GM12874 (cell line): ENCODE results near the gene LAMC3.

ENCODE experiments used
- TF ChIP-seq, protein P1 (sequence below): IDR thresholded peaks from 2 replicates; pipeline ENCODE4 v1.5.1; 2011; ENCODE audit warnings: low read depth, mild to moderate bottlenecking, control low read depth, low read length, moderate library complexity; ENCODE audit not compliant: insufficient read depth

Gene LAMC3

DNA sequence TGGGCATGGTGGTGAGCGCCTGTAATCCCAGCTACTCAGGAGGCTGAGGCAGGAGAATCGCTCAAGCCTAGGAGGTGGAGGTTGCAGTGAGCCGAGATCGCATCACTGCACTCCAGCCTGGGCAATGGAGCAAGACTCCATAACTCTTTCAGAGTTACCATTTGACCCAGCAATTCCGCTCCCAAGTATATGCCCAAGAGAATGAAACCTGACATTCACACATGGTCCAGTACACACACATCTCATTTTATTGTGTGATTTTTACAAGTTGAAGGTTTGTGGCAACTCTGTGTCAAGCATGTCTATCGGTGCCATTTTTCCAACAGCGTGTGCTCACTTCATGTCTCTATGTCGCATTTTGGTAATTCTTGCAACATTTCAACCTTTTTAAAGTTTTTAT is 45.1 kb upstream of the LAMC3 start:
- TF ChIP-seq, protein P1, sequence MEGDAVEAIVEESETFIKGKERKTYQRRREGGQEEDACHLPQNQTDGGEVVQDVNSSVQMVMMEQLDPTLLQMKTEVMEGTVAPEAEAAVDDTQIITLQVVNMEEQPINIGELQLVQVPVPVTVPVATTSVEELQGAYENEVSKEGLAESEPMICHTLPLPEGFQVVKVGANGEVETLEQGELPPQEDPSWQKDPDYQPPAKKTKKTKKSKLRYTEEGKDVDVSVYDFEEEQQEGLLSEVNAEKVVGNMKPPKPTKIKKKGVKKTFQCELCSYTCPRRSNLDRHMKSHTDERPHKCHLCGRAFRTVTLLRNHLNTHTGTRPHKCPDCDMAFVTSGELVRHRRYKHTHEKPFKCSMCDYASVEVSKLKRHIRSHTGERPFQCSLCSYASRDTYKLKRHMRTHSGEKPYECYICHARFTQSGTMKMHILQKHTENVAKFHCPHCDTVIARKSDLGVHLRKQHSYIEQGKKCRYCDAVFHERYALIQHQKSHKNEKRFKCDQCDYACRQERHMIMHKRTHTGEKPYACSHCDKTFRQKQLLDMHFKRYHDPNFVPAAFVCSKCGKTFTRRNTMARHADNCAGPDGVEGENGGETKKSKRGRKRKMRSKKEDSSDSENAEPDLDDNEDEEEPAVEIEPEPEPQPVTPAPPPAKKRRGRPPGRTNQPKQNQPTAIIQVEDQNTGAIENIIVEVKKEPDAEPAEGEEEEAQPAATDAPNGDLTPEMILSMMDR = no peak

DNA sequence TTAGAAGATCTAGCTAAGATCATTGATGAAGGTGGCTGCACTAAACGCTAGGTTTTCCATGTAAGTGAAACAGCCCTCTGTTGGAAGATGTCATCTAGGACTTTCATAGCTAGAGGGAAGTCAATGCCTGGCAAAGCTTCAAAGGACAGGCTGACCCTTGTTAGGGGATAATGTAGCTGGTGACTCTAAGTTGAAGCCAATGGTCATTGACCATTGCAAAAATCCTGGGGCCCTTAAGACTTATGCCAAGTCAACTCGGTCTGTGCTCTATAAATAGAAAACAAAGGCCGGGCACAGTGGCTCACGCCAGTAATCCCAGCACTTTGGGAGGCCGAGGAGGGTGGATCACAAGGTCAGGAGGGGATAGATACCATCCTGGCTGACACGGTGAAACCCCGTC is 43.3 kb upstream of the LAMC3 start:
- TF ChIP-seq, protein P1 = no peak

DNA sequence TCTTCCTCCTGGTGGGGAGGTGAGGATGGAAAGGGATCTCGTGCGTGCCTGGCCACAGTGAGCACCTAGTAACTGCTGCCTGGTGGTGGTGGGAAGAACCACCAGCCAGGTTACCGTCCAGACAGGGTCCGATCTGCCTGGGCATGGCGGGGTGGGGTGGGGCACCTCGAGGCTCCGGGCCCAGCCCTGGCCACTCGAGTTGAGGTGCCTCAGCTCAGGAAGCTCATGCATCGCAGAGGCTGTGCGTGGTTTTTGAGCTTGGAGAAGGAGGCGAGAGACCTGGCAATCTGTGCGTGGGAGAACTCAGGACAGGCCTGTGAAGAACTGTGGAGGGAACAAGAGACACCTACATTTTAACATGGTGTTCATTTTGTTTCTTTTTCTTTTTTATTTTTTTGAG is 38.9 kb upstream of the LAMC3 start:
- TF ChIP-seq, protein P1 = no peak

DNA sequence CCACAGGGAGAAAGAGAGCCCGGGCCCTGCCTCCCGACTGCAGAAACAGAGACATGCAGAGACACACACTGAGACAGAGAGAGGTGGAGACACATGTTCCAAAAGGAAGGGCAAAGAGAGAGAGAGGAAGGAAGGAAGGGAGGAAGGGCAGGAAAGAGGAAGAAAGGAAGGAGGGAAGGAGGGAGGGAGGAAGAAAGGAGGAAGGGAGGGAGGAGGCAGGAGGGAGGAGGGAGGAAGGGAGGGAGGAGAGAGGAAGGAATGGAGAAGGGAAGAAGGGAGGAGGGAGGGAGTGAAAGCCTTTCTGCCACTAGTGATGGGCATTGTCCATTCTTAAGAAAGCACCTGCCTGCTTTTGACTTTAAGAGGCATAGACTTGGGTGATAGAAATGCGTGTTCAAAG is 38.1 kb upstream of the LAMC3 start:
- TF ChIP-seq, protein P1 = no peak

DNA sequence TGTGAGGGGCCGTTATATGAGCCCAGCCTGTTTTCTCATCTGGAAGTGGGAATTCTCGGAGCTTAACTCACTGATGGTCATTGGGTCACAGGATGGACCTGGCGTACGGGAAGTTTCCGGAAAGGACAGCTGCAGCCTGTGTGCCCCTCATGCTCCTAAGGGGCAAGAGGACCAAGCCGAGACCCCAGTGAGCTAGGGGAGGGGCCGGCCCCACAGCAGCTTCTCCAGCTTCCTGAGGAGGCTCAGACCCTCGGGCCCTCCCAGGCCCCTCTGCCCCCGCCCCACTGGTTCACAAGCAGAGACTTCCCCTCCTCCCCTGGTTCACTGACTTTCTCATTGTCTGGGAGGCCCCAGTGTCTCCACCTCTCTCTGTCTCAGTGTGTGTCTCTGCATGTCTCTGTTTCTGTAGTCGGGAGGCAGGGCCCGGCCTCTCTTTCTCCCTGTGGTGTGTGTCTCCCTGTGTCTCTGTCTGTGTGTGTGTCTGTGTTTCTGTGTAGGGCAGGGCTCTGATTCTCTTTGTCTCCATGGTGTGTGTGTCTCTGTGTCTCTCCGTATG is 37.6 kb upstream of the LAMC3 start:
- TF ChIP-seq, protein P1 = no peak

DNA sequence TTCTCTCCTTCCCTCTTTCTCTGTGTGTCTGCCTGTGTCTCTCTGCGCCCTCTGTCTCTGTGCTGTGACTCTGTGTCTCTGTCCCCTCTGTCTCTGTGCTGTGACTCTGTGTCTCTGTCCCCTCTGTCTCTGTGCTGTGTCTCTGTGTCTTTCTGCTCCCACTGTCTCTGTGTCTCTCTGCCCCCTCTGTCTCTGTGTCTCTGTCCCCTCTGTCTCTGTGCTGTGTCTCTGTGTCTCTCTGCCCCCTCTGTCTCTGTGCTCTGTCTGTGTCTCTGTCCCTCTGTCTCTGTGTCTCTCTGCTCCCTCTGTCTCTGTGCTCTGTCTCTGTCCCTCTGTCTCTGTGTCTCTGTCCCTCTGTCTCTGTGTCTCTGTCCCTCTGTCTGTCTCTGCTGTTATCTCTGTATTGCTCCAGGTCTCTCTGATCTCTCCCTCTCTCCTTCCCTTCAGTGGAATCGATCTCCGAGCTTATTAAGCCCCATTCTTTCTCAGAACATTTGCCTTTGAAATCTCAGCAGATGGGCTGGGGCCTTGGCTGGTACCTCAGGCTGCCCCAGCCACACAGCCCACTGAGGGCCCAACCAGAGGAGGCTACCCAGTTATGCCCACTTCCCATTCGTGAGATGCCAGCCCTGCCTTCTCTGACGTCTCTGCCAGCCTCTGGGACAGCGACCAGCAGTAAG is 36.6 kb upstream of the LAMC3 start:
- TF ChIP-seq, protein P1 = no peak

DNA sequence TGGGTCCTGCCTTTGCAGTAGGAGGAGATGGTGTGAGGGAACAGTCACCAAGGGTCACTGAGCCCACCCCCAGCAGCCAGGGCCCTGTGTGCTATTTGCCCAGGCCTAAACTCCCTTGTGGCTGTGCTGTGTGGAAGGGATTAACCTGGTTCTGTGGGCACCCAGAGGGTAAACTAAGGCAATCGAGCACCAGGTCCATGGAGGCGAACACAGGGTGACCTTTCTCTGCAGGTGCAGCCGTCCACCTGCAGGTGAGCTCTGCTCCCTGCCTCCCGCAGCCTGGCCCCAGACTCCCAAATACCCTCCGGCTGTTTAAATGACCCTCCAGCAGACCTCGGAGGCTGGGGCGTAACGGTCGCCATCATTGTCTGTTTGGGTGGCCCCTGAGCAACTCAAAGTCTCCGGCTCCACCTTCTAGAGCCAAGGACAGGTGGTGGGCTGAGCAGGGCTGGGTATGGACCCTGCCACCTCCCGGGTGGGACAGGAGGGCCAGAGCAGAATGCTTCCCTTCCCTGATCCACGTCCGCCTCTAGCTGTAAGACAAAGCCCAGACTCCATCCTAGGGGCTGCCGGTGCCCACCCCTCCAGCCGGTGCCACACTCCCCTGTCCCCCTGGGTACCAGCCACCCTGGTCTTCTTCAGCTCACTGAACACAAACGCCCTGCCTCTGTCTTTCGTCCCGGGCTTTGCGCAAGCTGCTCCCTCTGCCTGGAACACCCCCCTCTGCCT is 35.9 kb upstream of the LAMC3 start:
- TF ChIP-seq, protein P1 = no peak
